HEK293 (cell line): ENCODE data around the gene AP2A1.

Source experiments
- CTCF ChIA-PET: fragments of 350-600 bp; formaldehyde crosslinking; extraction: SDS; loops from one replicate; lab custom pipeline; 2021; ENCODE audit warnings: antibody characterized with exemption; lab: Yijun Ruan, JAX
- POLR2A ChIA-PET: fragments of 300-600 bp; formaldehyde crosslinking; extraction: SDS; loops from one replicate; lab custom pipeline; 2020; ENCODE audit warnings: antibody characterized with exemption, inconsistent platforms; lab: Yijun Ruan, JAX
- H3K27ac ChIP-seq: fragments of 200-500 bp; sonication (Bioruptor generic); 2 replicates; pipeline ENCODE4 v1.5.1; 2014; ENCODE audit warnings: low read depth, low read length, control low read depth, inconsistent platforms; ENCODE audit errors: extremely low read depth
- H3K36me3 ChIP-seq, 2 experiments: fragments of 200-500 bp in 1 of 2; sonication (Bioruptor generic) in 1 of 2; 1 replicate in 1 of 2; 2 replicates in 1 of 2; pipeline ENCODE4 v1.5.1; 2014 to 2017; ENCODE audit warnings: inconsistent platforms in 2 of 2, low read length in 2 of 2; ENCODE audit not compliant: control insufficient read depth in 2 of 2, insufficient read depth in 1 of 2
- H3K4me1 ChIP-seq: fragments of 200-500 bp; sonication (Bioruptor generic); 2 replicates; pipeline ENCODE4 v1.5.1; 2014; ENCODE audit warnings: mild to moderate bottlenecking, low read length, inconsistent platforms; ENCODE audit not compliant: control insufficient read depth, insufficient read depth
- H3K4me3 ChIP-seq: 2 replicates; pipeline ENCODE4 v1.5.1; 2011; ENCODE audit warnings: low read depth, mild to moderate bottlenecking, control low read depth, low read length, moderate library complexity
- H3K9me3 ChIP-seq: fragments of 200-500 bp; sonication (Bioruptor generic); 2 replicates; pipeline ENCODE4 v1.5.1; 2014; ENCODE audit warnings: low read depth, low read length, inconsistent platforms; ENCODE audit not compliant: control insufficient read depth, insufficient read depth
- SP2 ChIP-seq: fragments of 450-650 bp; formaldehyde crosslinking; IDR thresholded peaks from 2 replicates; pipeline ENCODE4 v1.5.1; 2016; ENCODE audit warnings: missing biosample characterization, missing genetic modification characterization
- ZBTB6 ChIP-seq: fragments of 450-650 bp; formaldehyde crosslinking; IDR thresholded peaks from 2 replicates; pipeline ENCODE4 v1.5.1; 2017; ENCODE audit warnings: missing biosample characterization, missing genetic modification characterization
- ZNF112 ChIP-seq: fragments of 450-650 bp; formaldehyde crosslinking; IDR thresholded peaks from 2 replicates; pipeline ENCODE4 v1.5.0; 2017; ENCODE audit warnings: missing biosample characterization, missing genetic modification characterization
- ZNF121 ChIP-seq: fragments of 450-650 bp; formaldehyde crosslinking; IDR thresholded peaks from 2 replicates; pipeline ENCODE4 v1.5.1; 2016; ENCODE audit warnings: missing biosample characterization, missing genetic modification characterization
- ZNF132 ChIP-seq: fragments of 450-650 bp; formaldehyde crosslinking; IDR thresholded peaks from 2 replicates; pipeline ENCODE4 v1.5.1; 2017; ENCODE audit warnings: missing biosample characterization, missing genetic modification characterization, borderline replicate concordance
- ZNF146 ChIP-seq: fragments of 450-650 bp; formaldehyde crosslinking; IDR thresholded peaks from 2 replicates; pipeline ENCODE4 v1.5.1; 2016; ENCODE audit warnings: missing biosample characterization, missing genetic modification characterization
- ZNF148 ChIP-seq: fragments of 450-650 bp; formaldehyde crosslinking; IDR thresholded peaks from 2 replicates; pipeline ENCODE4 v1.5.0; 2017; ENCODE audit warnings: missing biosample characterization, missing genetic modification characterization, borderline replicate concordance
- ZNF184 ChIP-seq: fragments of 450-650 bp; IDR thresholded peaks from 2 replicates; pipeline ENCODE4 v1.5.1; 2018; ENCODE audit warnings: missing biosample characterization, mild to moderate bottlenecking, missing genetic modification characterization
- ZNF341 ChIP-seq: fragments of 450-650 bp; formaldehyde crosslinking; IDR thresholded peaks from 2 replicates; pipeline ENCODE4; 2016; ENCODE audit warnings: low read depth, missing biosample characterization, missing genetic modification characterization
- ZNF501 ChIP-seq: fragments of 450-650 bp; formaldehyde crosslinking; IDR thresholded peaks from 2 replicates; pipeline ENCODE4 v1.5.1; 2016; ENCODE audit warnings: missing biosample characterization, missing genetic modification characterization
- ZNF510 ChIP-seq: fragments of 450-650 bp; formaldehyde crosslinking; IDR thresholded peaks from 2 replicates; pipeline ENCODE4 v1.5.1; 2018; ENCODE audit warnings: mild to moderate bottlenecking, missing genetic modification characterization, missing biosample characterization; ENCODE audit not compliant: insufficient replicate concordance
- ZNF600 ChIP-seq: fragments of 450-650 bp; formaldehyde crosslinking; IDR thresholded peaks from 2 replicates; pipeline ENCODE4 v1.5.1; 2016; ENCODE audit warnings: missing biosample characterization, missing genetic modification characterization
- ZNF837 ChIP-seq: fragments of 450-650 bp; formaldehyde crosslinking; IDR thresholded peaks from 2 replicates; pipeline ENCODE4 v1.5.1; 2016; ENCODE audit warnings: missing biosample characterization, missing genetic modification characterization
- TF ChIP-seq, protein P1 (sequence below): fragments of 450-650 bp; formaldehyde crosslinking; IDR thresholded peaks from 2 replicates; pipeline ENCODE4 v1.5.1; 2016; ENCODE audit warnings: missing biosample characterization, missing genetic modification characterization
- TF ChIP-seq, protein P2 (sequence below): fragments of 450-650 bp; formaldehyde crosslinking; IDR thresholded peaks from 2 replicates; pipeline ENCODE4 v1.5.1; 2016; ENCODE audit warnings: missing biosample characterization, missing genetic modification characterization

The AP2A1 gene

GRCh38 chr19:49812997-49813861, 46.4 kb downstream of the AP2A1 start, which contains the start of gene FUZ (continued):
- TF ChIP-seq ZNF184 (tag by site-specific recombination) (no peak), ZNF837 (no peak), ZNF148 (tag by site-specific recombination) (no peak), ZNF132 (tag by site-specific recombination) (no peak), ZNF600 (no peak), ZNF112 (tag by site-specific recombination) (no peak), ZNF341 (no peak), ZBTB6 (0 out of 2 replicates have a peak, but pooled peaks have one; percentile 10), ZNF510 (tag by site-specific recombination) (no peak), ZNF146 (tag by site-specific recombination) (no peak)
- TF ChIP-seq, protein P1, sequence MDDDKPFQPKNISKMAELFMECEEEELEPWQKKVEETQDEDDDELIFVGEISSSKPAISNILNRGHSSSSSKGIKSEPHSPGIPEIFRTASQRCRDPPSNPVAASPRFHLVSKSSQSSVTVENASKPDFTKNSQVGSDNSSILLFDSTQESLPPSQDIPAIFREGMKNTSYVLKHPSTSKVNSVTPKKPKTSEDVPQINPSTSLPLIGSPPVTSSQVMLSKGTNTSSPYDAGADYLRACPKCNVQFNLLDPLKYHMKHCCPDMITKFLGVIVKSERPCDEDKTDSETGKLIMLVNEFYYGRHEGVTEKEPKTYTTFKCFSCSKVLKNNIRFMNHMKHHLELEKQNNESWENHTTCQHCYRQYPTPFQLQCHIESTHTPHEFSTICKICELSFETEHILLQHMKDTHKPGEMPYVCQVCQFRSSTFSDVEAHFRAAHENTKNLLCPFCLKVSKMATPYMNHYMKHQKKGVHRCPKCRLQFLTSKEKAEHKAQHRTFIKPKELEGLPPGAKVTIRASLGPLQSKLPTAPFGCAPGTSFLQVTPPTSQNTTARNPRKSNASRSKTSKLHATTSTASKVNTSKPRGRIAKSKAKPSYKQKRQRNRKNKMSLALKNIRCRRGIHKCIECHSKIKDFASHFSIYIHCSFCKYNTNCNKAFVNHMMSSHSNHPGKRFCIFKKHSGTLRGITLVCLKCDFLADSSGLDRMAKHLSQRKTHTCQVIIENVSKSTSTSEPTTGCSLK (tag by site-specific recombination) = no peak
- TF ChIP-seq, protein P2, sequence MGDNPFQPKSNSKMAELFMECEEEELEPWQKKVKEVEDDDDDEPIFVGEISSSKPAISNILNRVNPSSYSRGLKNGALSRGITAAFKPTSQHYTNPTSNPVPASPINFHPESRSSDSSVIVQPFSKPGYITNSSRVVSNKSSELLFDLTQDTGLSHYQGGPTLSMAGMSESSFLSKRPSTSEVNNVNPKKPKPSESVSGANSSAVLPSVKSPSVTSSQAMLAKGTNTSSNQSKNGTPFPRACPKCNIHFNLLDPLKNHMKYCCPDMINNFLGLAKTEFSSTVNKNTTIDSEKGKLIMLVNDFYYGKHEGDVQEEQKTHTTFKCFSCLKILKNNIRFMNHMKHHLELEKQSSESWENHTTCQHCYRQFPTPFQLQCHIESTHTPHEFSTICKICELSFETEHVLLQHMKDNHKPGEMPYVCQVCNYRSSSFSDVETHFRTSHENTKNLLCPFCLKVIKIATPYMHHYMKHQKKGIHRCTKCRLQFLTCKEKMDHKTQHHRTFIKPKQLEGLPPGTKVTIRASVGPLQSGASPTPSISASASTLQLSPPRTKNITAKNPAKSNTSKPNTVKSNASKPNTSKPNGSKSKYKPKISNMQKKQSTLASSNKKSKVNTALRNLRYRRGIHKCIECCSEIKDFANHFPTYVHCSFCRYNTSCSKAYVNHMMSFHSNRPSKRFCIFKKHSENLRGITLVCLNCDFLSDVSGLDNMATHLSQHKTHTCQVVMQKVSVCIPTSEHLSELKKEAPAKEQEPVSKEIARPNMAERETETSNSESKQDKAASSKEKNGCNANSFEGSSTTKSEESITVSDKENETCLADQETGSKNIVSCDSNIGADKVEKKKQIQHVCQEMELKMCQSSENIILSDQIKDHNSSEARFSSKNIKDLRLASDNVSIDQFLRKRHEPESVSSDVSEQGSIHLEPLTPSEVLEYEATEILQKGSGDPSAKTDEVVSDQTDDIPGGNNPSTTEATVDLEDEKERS (tag by site-specific recombination) = no peak

DNA sequence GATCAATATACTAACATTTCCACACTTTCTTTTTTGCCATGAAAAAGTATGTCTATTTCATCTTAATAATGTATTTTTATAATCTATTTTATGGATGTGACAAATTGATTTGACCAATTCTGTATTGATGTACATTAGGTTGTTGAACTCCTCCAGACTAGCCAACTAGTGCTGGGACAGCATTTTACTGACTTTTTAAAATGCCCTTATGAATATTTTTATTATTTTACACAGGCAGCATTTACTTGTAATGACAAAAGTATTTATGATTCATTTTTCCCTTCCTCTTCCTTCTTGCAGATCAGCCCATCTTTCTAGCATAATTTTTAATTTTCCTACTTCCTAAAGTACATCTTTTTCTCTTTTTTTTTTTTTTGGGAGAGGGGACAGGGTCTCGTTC, 47.2 kb downstream of the AP2A1 start:
- POLR2A ChIA-PET = interaction anchor here (1.1 to 2.5 kb wide), 10 partner anchors 9 to 174 kb away, joined by 3 to 23 read pairs (median 4); partner anchors contain the start of genes AKT1S1, AP2A1, PTOV1 and RRAS
- no peak overlapping the region for H3K27ac ChIP-seq
- no peak for TF ChIP-seq SP2
- no peak for TF ChIP-seq ZNF184 (tag by site-specific recombination)
- no peak for TF ChIP-seq ZNF501
- no peak for TF ChIP-seq ZNF121 (tag by site-specific recombination)
- CTCF ChIA-PET = no interaction called here
- peaks cover 0 to 10% of the 10 kb centered on the region in 2 experiments; a peak in 2 of 3 replicates for H3K36me3 ChIP-seq
- peak overlapping the region; percentile 92 for H3K4me3 ChIP-seq
- peaks cover 3% of the 10 kb centered on the region; the same call in 1 of the 2 replicates for H3K4me1 ChIP-seq
- no peaks in the 10 kb centered on the region for H3K9me3 ChIP-seq
